Activated CD8-positive, alpha-beta T cell treated with anti-CD3 and anti-CD28 coated beads for 36 hours (primary cell): ENCODE measurements around the gene GJC1. TPM values are rescaled to one million over a fixed set of nuclear protein-coding genes. Genes with fewer than 3 reads are reported as not detected.

Experiments used
- ATAC-seq: fragments of 200-7000 bp; cut with Tn5 transposase; one replicate; pipeline ENCODE4 v1.10.0; 2021; ENCODE audit warnings: mild to moderate bottlenecking, moderate library complexity
- CTCF ChIA-PET: fragments of 350-600 bp; sonication (Branson Sonifier 250); formaldehyde crosslinking; loops from one replicate; lab custom pipeline; 2021; ENCODE audit warnings: antibody characterized with exemption; lab: Charles Lee
- POLR2A ChIA-PET: fragments of 350-600 bp; sonication (Branson Sonifier 250); formaldehyde crosslinking; loops from one replicate; lab custom pipeline; 2021; ENCODE audit warnings: antibody characterized with exemption; lab: Charles Lee
- DNase-seq: peaks from one replicate; pipeline ENCODE4 v3.0.0-alpha.2; 2020
- H3K27ac Mint-ChIP-seq: one replicate; pipeline ENCODE4 v1.8.0; 2021; ENCODE audit warnings: mild to moderate bottlenecking, mixed read lengths
- H3K27me3 Mint-ChIP-seq: one replicate; pipeline ENCODE4 v1.8.0; 2021; ENCODE audit warnings: mixed read lengths
- H3K36me3 Mint-ChIP-seq: one replicate; pipeline ENCODE4 v1.8.0; 2021; ENCODE audit warnings: low read depth, mixed read lengths
- H3K4me1 Mint-ChIP-seq: one replicate; pipeline ENCODE4 v1.8.0; 2021; ENCODE audit warnings: low read depth, mixed read lengths
- H3K4me3 Mint-ChIP-seq: one replicate; pipeline ENCODE4 v1.8.0; 2021; ENCODE audit warnings: mild to moderate bottlenecking, moderate library complexity, mixed read lengths
- H3K9me3 Mint-ChIP-seq: one replicate; pipeline ENCODE4 v1.8.0; 2021; ENCODE audit warnings: mixed read lengths
- CTCF ChIP-seq: fragments of 200-600 bp; IDR thresholded peaks from one replicate; pipeline ENCODE4 v1.8.0; 2022; ENCODE audit warnings: antibody characterized with exemption, mild to moderate bottlenecking
- intact Hi-C: fragments of 100-400 bp; cut with micrococcal nuclease; formaldehyde crosslinking; loops from one replicate; pipeline ENCODE4 v1.10.0; 2022
- total RNA-seq, 2 experiments: library from RNA; stranded (reverse); gene quantifications; one replicate each; pipeline ENCODE4 v1.2.3, GENCODE V29; 2021

The GJC1 gene
- total RNA-seq, 2 experiments from 2014 or later = 5.6 TPM

- H3K4me1 Mint-ChIP-seq = no peaks in the 10 kb centered on the region
- no peak overlapping the region for H3K4me3 Mint-ChIP-seq
- POLR2A ChIA-PET = no interaction called here
- no peaks in the 10 kb centered on the region for H3K36me3 Mint-ChIP-seq
- H3K27ac Mint-ChIP-seq = no peak overlapping the region
- H3K27me3 Mint-ChIP-seq = no peaks in the 10 kb centered on the region
- CTCF ChIA-PET = no interaction called here
- ATAC-seq (no peak), DNase-seq (no peak)
- TF ChIP-seq CTCF = no peak
- no peaks in the 10 kb centered on the region for H3K9me3 Mint-ChIP-seq
- intact Hi-C loops = no loop called here
Observed at GRCh38 chr17:44787271-44787940, 42.7 kb downstream of the GJC1 start.

DNA sequence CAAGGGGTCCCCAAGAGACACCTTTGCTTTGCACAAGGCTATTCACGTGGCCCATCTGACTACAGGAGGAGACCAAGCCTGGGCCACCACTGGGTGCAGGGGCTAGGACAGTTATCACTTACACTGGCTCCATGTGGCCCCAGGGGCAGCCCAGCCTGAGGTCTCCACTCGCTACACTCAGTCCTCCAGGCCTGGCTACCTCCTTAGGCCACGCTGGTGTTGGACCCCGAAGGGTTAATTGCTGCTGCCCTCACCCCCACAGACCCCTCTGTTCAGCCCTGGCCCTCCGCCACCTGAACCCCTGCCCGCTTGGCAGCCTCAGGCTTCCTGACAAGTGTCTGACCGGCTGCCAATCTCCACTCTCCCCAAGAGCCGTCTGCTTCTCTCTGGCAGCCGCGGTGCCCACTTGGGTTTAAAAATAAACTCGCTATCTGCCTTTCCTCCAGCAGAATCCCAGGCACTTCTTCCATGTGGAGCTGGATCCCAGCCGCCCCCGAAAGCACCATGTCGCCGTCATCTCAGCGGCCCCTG is 43.5 kb downstream of the GJC1 start:
- ChIA-PET POLR2A (no interaction called here), CTCF (no interaction called here)
- Mint-ChIP-seq H3K36me3 (no peaks in the 10 kb centered on the region), H3K27ac (no peak overlapping the region), H3K4me1 (no peaks in the 10 kb centered on the region), H3K9me3 (no peaks in the 10 kb centered on the region), H3K27me3 (no peaks in the 10 kb centered on the region), H3K4me3 (no peak overlapping the region)
- TF ChIP-seq CTCF = no peak
- ATAC-seq = no peak
- no peak for DNase-seq
- intact Hi-C loops = no loop called here

DNA sequence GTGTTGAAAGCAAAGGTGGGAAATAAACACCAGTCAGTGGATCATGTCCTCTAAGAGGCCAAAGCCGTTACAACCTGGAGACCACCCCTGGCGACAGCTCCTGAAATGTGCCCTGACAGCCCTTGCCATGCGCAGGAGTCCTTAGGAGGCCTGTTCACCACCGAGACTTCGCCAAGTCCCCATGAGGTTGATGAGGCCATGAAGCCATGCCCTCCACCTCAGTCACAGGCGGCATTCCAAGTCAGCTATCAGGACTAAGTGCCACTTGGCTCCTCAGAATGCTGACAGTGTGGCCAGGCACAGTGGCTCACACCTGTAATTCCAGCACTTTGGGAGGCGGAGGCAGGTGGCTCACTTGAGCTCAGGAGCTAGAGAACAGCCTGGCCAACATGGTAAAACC is 44.2 kb downstream of the GJC1 start:
- ATAC-seq (no peak), DNase-seq (no peak)
- intact Hi-C loops = no loop called here
- ChIA-PET CTCF (no interaction called here), POLR2A (no interaction called here)
- no peaks in the 10 kb centered on the region for H3K36me3 Mint-ChIP-seq
- no peak for TF ChIP-seq CTCF
- H3K4me1 Mint-ChIP-seq = no peaks in the 10 kb centered on the region
- H3K4me3 Mint-ChIP-seq = no peak overlapping the region
- H3K27me3 Mint-ChIP-seq = no peaks in the 10 kb centered on the region
- no peaks in the 10 kb centered on the region for H3K9me3 Mint-ChIP-seq
- no peak overlapping the region for H3K27ac Mint-ChIP-seq

GRCh38 chr17:44782326-44782850 is 47.7 kb downstream of the GJC1 start:
- intact Hi-C loops = no loop called here
- H3K36me3 Mint-ChIP-seq = no peaks in the 10 kb centered on the region
- H3K4me1 Mint-ChIP-seq = peaks cover 2% of the 10 kb centered on the region
- H3K9me3 Mint-ChIP-seq = no peaks in the 10 kb centered on the region
- DNase-seq (no peak), ATAC-seq (no peak)
- peaks cover 2% of the 10 kb centered on the region for H3K27me3 Mint-ChIP-seq
- no peak overlapping the region for H3K27ac Mint-ChIP-seq
- no peak for TF ChIP-seq CTCF
- ChIA-PET POLR2A (no interaction called here), CTCF (interaction anchor here (1.9 to 13.0 kb wide), 2 partner anchors 84 to 240 kb away, joined by 5 to 205 read pairs; no protein-coding TSS in a partner anchor)
- H3K4me3 Mint-ChIP-seq = no peak overlapping the region
